Activated T-cell treated with anti-CD3 and anti-CD28 coated beads for 1 hour (primary cell): ENCODE results near the gene BPIFB6.

Experiments
- DNase-seq: peaks from one replicate; pipeline ENCODE4 v3.0.0-alpha.2; 2020; ENCODE audit warnings: low read depth

BPIFB6 gene

GRCh38 chr20:33031531-33031930 lies at the start of gene BPIFB6:
Gene BPIFB6, plus strand, starts transcription at chr20:33031648. Its CDS starts 0 bp downstream, at chr20:33031648.
- no peak for DNase-seq

GRCh38 chr20:32982617-32983458 lies 48.6 kb upstream of the BPIFB6 start:
- DNase-seq, result no peak

GRCh38 chr20:32983459-32984112 lies 47.9 kb upstream of the BPIFB6 start:
- DNase-seq, result no peak

- DNase-seq, result no peak
These were observed 47.3 kb upstream of the BPIFB6 start for GRCh38 chr20:32984196-32984595.

GRCh38 chr20:32984631-32985354 lies 46.7 kb upstream of the BPIFB6 start:
- no peak for DNase-seq

- no peak for DNase-seq
These were observed 45.9 kb upstream of the BPIFB6 start for GRCh38 chr20:32985596-32985995.

GRCh38 chr20:32986331-32986966 lies 45.0 kb upstream of the BPIFB6 start:
- DNase-seq, result no peak

GRCh38 chr20:32987044-32987825 lies 44.2 kb upstream of the BPIFB6 start:
- DNase-seq, result no peak

GRCh38 chr20:32988008-32988407 lies 43.4 kb upstream of the BPIFB6 start:
- DNase-seq, result no peak

GRCh38 chr20:32989507-32990283 lies 41.8 kb upstream of the BPIFB6 start:
- no peak for DNase-seq

- DNase-seq, result no peak
These were observed 41.0 kb upstream of the BPIFB6 start for GRCh38 chr20:32990426-32990825.

- DNase-seq, result no peak
These were observed 40.1 kb upstream of the BPIFB6 start for GRCh38 chr20:32991383-32991782.

GRCh38 chr20:32991792-32992641 lies 39.4 kb upstream of the BPIFB6 start:
- DNase-seq, result no peak

GRCh38 chr20:32993496-32994050 lies 37.9 kb upstream of the BPIFB6 start:
- DNase-seq, result no peak

- no peak for DNase-seq
These were observed 35.6 kb upstream of the BPIFB6 start for GRCh38 chr20:32995802-32996201.

GRCh38 chr20:32997431-32997830 lies 34.0 kb upstream of the BPIFB6 start:
- DNase-seq, result no peak

GRCh38 chr20:32999603-33000250 lies 31.7 kb upstream of the BPIFB6 start:
- no peak for DNase-seq

- no peak for DNase-seq
These were observed 30.5 kb upstream of the BPIFB6 start for GRCh38 chr20:33000802-33001466.
